ENCODE measurements around the gene EPHB2. TPM values are rescaled to one million over a fixed set of nuclear protein-coding genes. Genes with fewer than 3 reads are reported as not detected.
A peak's percentile ranks its signal among the peaks of the same experiment; 100 is the strongest.

EPHB2 gene
- total RNA-seq, 3 donors from 2014 or later, result 22.7 to 76.7 (median 70.8) TPM

DNA sequence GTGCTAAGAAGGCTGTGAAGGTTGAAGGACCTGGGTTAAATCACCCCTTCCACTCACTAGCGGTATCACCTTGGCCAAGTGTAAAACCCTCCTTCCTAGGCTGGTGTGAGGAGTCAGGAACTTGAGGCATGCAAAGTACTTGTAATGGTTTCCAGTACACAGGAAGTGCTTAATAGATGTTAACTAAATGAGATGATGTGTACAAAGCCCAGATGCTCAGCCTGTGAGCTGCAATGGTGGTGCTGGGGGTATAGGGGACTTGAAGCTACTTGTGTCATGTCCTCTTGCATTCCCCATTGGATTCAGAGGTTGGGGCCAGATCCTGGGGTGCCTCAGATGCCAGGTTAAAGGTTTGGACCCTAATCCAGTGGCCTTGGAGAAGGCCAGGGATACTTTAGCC lies 75.5 kb downstream of the EPHB2 start:
- intact Hi-C loops (cut with DNase I, micrococcal nuclease), result no loop called here
- H3K9me3 ChIP-seq, result no peaks in the 10 kb centered on the region
- peaks cover 20% of the 10 kb centered on the region for H3K4me1 ChIP-seq (ENCODE audit: low read depth)
- TF ChIP-seq, protein P1, sequence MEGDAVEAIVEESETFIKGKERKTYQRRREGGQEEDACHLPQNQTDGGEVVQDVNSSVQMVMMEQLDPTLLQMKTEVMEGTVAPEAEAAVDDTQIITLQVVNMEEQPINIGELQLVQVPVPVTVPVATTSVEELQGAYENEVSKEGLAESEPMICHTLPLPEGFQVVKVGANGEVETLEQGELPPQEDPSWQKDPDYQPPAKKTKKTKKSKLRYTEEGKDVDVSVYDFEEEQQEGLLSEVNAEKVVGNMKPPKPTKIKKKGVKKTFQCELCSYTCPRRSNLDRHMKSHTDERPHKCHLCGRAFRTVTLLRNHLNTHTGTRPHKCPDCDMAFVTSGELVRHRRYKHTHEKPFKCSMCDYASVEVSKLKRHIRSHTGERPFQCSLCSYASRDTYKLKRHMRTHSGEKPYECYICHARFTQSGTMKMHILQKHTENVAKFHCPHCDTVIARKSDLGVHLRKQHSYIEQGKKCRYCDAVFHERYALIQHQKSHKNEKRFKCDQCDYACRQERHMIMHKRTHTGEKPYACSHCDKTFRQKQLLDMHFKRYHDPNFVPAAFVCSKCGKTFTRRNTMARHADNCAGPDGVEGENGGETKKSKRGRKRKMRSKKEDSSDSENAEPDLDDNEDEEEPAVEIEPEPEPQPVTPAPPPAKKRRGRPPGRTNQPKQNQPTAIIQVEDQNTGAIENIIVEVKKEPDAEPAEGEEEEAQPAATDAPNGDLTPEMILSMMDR (IDR thresholded peaks at IDR 0.05), result no peak
- DNase-seq (no peak), ATAC-seq (no peak)
- H3K4me3 ChIP-seq, result no peak overlapping the region
- no peaks in the 10 kb centered on the region for H3K36me3 ChIP-seq (ENCODE audit: low read depth)

DNA sequence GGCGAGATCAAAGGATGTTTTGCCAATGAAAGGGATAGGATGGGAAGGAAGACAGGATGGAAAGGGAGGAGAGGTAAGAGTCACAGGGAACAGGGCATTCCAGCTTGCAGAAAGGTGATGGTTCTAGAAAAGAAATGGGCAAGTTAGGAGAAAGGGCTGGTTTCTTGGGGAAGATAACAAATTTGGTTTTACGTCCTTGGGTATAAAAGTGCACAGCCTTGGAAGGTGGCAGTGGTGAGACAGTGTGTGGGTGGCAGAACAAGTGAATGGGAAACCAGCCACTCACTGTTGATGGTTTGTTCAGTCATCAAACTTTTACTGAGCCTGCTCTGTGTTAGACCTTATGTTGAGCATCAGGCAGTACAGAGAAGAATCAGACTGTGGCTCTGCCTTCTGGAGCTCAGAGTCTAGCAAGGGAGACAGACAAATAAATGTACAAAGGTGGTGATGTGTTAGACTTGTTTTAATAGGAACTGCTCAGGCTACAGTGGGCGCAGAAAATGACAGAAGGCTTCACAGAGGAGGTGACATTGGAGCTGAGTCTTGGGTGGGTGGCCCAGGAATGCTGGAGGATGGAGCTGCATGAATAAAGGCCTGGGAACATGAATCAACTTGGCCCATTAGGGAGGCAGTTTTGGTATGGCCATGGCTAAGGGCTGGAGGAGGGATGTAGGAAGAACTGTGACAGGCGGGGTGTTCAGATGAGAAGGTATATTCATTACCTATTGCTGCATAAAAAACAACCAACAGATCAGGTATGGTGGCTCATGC lies 76.3 kb downstream of the EPHB2 start:
- ATAC-seq, result no peak

DNA sequence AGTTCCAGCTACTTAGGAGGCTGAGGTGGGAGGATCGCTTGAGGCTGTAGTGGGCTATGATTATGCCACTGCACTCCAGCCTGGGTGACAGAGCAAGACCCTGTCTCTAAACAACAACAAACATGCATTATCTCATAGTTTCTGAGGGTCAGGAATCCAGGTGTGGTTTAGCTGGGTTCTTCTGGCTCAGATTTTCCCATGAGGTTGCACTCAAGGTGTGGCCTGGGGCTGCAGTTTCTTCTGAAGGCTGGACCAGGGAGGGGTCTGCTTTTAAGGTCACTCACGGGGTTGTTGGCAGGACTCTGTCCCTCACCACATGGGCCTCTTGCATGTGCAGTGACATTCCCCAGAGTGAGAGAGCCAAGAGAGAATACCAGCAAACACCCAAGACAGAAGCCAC lies 77.0 kb downstream of the EPHB2 start:
- ATAC-seq (no peak), DNase-seq (no peak)
- Histone ChIP-seq H3K36me3 (ENCODE audit: low read depth) (no peaks in the 10 kb centered on the region), H3K9me3 (no peaks in the 10 kb centered on the region), H3K4me3 (no peak overlapping the region), H3K4me1 (ENCODE audit: low read depth) (peaks cover 27% of the 10 kb centered on the region)
- TF ChIP-seq, protein P1 (IDR thresholded peaks at IDR 0.05), result no peak
- intact Hi-C loops (cut with DNase I, micrococcal nuclease), result no loop called here

More for the DNA sequence above, 76.3 kb downstream of the EPHB2 start:
- Histone ChIP-seq H3K9me3 (no peaks in the 10 kb centered on the region), H3K4me3 (no peak overlapping the region), H3K36me3 (ENCODE audit: low read depth) (no peaks in the 10 kb centered on the region), H3K4me1 (ENCODE audit: low read depth) (peaks cover 27% of the 10 kb centered on the region)
- DNase-seq, result no peak
- intact Hi-C loops (cut with DNase I, micrococcal nuclease), result no loop called here
- TF ChIP-seq, protein P1 (IDR thresholded peaks at IDR 0.05), result no peak

DNA sequence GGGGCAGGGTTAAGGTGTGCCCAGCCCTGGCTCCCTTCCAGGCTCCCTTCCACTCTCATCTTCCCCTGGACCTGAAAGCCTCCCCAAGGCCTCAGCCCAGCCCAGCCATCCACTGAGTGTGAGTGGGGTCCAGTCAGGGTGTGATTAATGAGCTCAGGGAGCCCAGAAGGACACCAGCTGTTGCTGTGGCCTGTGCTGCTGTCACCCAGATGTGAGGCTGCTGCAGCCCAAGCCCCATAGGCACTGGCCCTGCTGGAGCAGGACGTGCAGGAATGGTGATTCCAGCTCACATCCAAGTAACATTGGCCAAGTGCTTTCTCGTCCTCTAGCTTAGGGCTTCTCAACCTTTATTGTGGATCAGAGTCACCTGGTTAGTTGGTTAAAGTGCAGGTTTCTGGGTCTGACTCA lies 77.6 kb downstream of the EPHB2 start:
- Histone ChIP-seq H3K4me3 (no peak overlapping the region), H3K4me1 (ENCODE audit: low read depth) (peaks cover 27% of the 10 kb centered on the region), H3K36me3 (ENCODE audit: low read depth) (no peaks in the 10 kb centered on the region), H3K9me3 (no peaks in the 10 kb centered on the region)
- intact Hi-C loops (cut with DNase I, micrococcal nuclease), result no loop called here
- ATAC-seq (no peak), DNase-seq (peak in 2 of 3 donors; percentile 35 to 41)
- TF ChIP-seq, protein P1 (IDR thresholded peaks at IDR 0.05), result no peak

DNA sequence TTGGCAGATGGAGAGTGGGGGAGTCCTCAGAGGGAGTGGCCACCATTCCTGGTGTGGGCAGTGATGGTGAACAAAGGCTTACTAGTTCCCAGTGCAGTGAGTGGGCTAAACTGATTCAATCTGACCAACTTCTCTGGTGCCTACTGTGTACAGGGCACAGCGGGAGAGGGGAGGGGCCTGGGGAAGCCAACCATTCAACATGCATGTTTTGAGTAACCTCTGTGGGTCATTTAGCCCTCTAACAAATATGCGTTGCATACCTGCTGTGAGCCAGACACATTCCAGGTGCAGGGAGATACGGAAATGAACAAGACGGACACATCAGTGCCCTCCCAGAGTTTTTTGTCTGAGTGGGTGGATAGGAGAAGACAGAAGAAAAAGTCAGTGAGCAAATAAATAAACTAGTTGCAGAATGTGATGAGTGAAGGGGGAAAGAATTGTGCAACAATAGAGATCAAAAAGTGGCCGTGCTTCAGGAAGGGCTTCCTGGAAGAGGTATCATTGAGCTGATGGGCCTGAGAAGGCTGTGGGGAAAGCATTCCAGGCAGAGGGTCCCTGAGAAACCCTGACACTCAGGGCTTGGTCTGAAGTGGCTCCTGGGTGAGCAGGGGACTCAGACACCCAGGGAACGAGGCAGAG lies 78.8 kb downstream of the EPHB2 start:
- H3K4me1 ChIP-seq (ENCODE audit: low read depth), result peaks cover 27% of the 10 kb centered on the region
- H3K4me3 ChIP-seq, result no peak overlapping the region
- TF ChIP-seq, protein P1 (IDR thresholded peaks at IDR 0.05), result no peak
- ATAC-seq (no peak), DNase-seq (no peak)
- no peaks in the 10 kb centered on the region for H3K36me3 ChIP-seq (ENCODE audit: low read depth)
- intact Hi-C loops (cut with DNase I, micrococcal nuclease), result no loop called here
- no peaks in the 10 kb centered on the region for H3K9me3 ChIP-seq
